Choroid plexus epithelial cell (primary cell): ENCODE measurements around the gene SLC6A1.
A peak's percentile ranks its signal among the peaks of the same experiment; 100 is the strongest.

Experiments used
- DNase-seq: peaks from one replicate; pipeline ENCODE4 v3.0.0-alpha.2; 2010; ENCODE audit warnings: low read depth
- H3K4me3 ChIP-seq: 2 replicates; pipeline ENCODE4 v1.5.1; 2011; ENCODE audit warnings: low read depth, mild to moderate bottlenecking, control low read depth, low read length, moderate library complexity
- CTCF ChIP-seq: conservative IDR thresholded peaks from 2 replicates; pipeline ENCODE4 v1.5.1; 2011; ENCODE audit warnings: low read depth, mild to moderate bottlenecking, control low read depth, inconsistent platforms, low read length, moderate library complexity

The SLC6A1 gene

DNA sequence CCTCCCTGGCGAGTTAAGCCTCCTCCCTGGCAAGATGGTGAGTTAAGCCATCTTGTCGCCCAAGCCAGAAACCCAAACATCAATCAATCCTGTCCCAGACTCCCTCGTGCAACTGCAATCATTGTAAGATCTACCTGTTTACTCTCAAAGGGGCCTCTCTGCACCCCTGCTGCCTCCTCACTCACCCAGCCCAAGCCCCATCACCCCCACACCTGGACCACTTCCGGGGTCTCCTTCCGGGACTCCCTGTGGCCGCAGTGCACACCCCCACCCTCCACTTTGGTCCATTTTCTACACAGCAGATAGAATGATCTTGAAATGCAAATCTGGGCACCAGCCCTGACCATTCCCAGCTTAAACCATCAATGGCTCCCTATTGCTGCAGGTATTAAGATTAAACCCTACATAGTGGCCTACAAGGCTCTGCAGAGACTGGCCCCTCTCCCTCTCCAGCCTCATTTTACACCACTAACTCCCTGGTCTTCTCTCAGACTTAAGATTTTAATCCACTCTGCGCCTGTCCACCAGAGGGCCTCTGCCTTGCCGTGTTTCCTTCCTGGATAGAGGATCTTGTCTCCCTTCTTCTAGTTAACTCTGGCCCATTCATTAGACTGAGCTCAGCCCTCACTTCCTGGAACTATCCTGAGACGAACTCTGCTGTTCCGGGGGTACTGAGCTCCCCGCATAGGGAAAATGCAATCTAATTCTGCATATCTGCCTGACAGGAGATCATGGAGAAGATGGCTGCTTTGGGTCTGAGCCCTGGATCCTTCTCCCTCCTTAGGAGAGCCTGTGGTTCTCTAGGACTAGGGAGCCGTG, 41.9 kb upstream of the SLC6A1 start:
- peak; percentile 78 for DNase-seq
- peak; percentile 87 for TF ChIP-seq CTCF

DNA sequence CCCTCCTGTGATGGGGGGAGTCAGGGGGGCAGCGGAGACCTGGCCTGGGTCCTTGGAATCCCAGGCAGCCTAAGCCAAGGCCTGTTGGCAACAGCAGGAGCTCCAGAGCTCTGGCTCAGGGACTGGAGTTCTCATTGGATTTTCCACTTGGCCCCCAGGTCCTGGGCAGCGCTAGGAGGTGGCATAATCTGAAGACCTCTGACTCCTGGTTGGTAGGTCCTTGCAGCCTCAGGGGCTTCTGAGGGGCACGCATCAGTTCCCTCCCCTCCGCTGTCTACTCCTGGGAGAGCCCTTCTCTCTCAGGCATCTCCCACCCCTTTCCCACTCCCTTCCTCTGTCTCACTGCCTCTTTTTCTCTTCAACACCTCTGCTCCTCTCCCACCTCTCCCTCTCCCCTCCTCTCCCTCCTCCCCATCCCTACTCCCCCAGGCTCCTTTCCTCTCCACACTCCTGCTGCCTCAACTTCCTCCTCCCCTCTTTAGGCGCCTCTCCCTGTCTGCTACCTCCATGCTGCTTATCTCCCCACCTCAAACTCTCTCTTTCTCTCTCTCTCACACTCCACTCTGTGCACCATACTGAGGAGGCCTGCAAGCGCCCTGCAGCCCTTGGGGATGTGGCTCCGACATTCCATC, 41.1 kb upstream of the SLC6A1 start:
- no peak for TF ChIP-seq CTCF

More for the DNA sequence above, 41.9 kb upstream of the SLC6A1 start:
- H3K4me3 ChIP-seq: no peak overlapping the region

GRCh38 chr3:10952525-10952924, 40.0 kb upstream of the SLC6A1 start:
- TF ChIP-seq CTCF: no peak
- H3K4me3 ChIP-seq: no peak overlapping the region
- DNase-seq: no peak

More for the DNA sequence above, 41.1 kb upstream of the SLC6A1 start:
- DNase-seq: no peak
- no peak overlapping the region for H3K4me3 ChIP-seq

GRCh38 chr3:10954740-10955139, 37.8 kb upstream of the SLC6A1 start:
- no peak overlapping the region for H3K4me3 ChIP-seq
- TF ChIP-seq CTCF: no peak
- DNase-seq: no peak

GRCh38 chr3:10955711-10956453, 36.7 kb upstream of the SLC6A1 start:
- DNase-seq: peak; percentile 79
- H3K4me3 ChIP-seq: no peak overlapping the region
- no peak for TF ChIP-seq CTCF

DNA sequence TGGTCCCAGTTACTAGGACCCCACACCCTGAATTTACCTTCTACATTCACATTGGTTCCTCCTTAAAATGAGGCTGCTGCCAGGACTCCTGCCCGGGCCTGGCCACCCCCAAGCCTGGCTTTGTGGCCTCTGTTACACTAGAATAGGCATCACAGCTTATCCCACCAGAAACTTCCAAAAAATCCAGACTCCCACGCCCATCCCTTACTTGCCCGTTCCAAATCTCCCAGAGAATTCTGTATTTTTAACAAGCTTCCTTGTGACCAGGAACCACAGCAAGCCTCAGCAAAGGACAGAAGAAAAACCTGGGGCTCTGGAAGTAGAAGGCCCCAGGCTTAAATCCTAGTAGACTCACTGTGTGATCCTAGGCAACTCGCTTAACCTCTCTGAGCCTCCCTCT, 36.0 kb upstream of the SLC6A1 start:
- TF ChIP-seq CTCF: no peak
- H3K4me3 ChIP-seq: no peak overlapping the region
- no peak for DNase-seq
